Measurements from ENCODE around the gene JOSD2. TPM values are rescaled to one million over a fixed set of nuclear protein-coding genes. Genes with fewer than 3 reads are reported as not detected.

Gene JOSD2
- total RNA-seq, 1 donor = 22.9 TPM

DNA sequence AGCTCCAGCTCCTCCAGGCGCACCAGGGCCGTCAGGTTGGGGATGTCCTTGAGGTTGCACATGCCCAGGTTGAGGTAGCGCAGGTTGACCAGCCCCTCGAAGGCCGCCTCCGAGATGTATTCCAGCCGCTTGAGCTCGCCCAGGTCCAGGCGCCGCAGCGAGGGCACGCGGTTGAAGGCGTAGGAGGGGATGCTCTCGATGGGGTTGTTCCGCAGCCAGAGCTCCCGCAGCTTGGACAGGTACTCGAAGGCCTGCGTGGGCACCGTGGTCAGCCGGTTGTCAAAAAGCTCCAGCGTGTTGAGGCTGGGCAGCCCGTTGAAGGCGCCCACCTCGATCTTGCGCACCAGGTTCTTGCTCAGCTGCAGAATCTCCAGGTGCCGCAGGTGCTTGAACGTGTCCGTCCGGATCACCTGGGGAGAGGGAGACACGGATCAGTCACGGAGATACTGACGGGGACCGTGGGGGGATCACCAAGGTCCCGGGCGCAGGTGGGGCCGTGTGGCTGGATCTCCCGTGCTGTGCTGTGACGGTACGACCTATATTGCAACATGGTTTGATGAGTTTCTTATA lies 8.1 kb upstream of the JOSD2 start:
- TF ChIP-seq, protein P1, sequence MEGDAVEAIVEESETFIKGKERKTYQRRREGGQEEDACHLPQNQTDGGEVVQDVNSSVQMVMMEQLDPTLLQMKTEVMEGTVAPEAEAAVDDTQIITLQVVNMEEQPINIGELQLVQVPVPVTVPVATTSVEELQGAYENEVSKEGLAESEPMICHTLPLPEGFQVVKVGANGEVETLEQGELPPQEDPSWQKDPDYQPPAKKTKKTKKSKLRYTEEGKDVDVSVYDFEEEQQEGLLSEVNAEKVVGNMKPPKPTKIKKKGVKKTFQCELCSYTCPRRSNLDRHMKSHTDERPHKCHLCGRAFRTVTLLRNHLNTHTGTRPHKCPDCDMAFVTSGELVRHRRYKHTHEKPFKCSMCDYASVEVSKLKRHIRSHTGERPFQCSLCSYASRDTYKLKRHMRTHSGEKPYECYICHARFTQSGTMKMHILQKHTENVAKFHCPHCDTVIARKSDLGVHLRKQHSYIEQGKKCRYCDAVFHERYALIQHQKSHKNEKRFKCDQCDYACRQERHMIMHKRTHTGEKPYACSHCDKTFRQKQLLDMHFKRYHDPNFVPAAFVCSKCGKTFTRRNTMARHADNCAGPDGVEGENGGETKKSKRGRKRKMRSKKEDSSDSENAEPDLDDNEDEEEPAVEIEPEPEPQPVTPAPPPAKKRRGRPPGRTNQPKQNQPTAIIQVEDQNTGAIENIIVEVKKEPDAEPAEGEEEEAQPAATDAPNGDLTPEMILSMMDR (IDR thresholded peaks at IDR 0.05; ENCODE audit: insufficient read depth, low read depth, low read length) = no peak
- DNase-seq (ENCODE audit: low read depth) = no peak
- H3K4me3 ChIP-seq (ENCODE audit: low read depth, low read length) = no peak overlapping the region

DNA sequence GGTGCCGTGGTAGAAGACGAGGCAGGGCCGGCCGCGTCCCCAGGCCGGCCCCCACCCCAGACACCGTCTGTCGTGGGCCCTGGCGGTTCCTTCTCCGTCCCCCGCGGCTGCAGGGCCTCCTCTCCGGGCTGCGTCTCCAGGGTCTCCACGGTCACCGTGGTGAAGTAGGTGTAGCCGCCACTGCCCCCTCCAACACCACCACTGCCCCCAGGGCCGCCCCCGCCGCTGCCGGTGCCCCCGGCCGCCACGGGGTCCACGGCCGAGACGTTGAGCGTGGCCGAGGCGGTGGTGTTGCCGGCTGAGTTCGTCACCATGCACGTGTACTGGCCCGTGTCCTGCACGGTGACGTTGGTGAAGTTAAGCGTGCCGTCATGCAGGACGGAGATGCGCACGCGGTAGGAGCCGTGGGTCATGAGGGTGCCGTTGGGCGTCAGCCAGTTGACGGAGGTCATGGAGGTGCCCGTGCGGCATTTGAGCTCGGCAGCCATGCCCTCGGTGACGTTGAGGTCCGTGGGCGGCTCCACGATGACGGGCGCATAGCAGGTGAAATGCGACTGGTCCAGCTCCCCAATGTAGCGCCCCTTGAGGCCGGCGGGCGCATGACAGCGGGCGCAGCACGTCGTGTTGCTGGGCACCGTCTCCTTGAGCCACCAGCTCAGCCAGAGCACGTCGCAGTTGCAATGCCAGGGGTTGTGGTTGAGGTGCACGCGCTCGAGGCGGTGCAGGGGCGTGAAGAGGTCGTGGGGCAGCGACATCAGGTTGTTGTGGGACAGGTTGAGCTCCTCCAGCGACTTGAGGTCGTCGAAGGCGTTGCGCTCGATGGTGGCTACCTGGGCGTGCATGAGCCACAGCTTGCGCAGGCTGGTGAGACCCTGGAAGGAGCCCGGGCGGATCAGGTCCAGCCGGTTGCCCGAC lies 7.4 kb upstream of the JOSD2 start:
- TF ChIP-seq, protein P1 (IDR thresholded peaks at IDR 0.05; ENCODE audit: insufficient read depth, low read depth, low read length) = no peak
- no peak overlapping the region for H3K4me3 ChIP-seq (ENCODE audit: low read depth, low read length)
- no peak for DNase-seq (ENCODE audit: low read depth)

DNA sequence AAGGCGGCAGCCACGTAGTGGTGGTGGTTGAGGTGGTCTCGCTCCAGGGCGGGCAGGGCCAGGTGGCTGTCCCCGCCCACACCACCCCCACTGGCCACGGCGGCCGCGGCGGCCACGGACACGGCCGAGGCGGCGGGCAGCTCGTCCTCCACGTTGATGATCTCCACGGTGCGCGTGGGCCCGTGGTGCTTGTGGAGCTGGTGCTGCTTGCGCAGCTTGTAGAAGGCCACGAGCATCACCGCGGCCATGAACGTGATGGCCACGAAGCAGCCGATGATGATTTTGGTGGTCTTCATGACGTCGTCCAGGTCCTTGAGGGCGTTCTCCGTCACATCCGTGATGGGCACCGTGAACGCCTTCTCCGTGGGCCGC lies 6.7 kb upstream of the JOSD2 start:
- TF ChIP-seq, protein P1 (IDR thresholded peaks at IDR 0.05; ENCODE audit: insufficient read depth, low read depth, low read length) = no peak
- H3K4me3 ChIP-seq (ENCODE audit: low read depth, low read length) = no peak overlapping the region
- DNase-seq (ENCODE audit: low read depth) = no peak

DNA sequence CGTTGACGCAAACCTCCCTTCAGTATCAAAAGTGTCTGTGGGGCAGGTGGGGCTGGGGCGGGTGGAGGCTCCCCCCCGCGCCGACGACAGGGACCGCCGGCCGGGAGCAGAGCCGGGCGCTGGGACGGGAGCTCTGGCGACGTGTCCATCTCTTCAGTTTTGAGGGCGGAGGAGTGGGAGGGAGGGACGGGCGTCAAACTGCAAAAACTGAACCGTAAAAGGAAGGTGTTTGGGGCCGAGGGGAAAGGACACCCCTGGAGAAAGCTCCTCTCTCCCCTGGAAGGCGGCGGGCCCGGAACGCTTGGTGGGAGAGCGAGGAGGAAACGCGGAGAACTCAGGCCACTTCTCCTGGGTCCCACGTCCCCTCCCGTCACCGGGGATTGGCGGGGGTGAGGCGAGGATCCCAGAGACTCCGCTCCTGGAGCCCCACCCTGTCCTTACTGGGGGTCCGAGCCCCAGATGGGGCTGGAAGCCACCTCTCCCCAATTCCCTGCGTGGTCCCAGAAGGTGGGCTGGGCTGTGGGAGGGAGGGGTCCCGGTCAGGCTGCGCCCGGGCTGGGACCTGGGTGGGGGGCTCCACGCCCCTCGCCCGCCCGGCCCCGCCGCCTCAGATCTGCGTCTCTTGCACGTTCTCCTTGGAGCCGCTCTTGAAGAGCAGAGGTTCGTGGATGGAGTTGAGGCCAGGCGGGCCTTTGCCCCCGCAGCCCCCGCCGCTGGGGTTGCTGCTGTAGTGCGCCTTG lies 6.1 kb upstream of the JOSD2 start:
- TF ChIP-seq, protein P1 (IDR thresholded peaks at IDR 0.05; ENCODE audit: insufficient read depth, low read depth, low read length) = no peak
- DNase-seq (ENCODE audit: low read depth) = no peak
- no peak overlapping the region for H3K4me3 ChIP-seq (ENCODE audit: low read depth, low read length)

DNA sequence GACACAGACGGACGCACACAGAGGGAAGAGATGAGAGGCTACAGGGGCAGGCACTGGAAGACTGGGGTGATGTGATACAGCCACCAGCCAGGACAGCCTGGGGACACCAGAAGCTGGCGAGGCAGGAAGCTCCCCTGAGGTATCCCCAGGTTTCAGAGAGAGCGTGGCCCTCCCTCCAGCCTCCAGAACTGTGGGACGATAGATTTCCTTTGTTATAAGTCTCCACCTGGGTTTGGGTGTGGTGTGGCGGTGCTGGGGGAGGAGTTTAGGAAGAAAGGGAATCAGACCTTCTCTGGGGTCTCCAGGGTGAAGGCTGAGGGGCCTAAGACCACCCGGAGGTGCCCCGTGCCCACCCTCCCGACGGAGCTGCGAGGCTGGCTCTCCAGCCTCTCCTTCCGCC lies 5.5 kb upstream of the JOSD2 start:
- TF ChIP-seq, protein P1 (IDR thresholded peaks at IDR 0.05; ENCODE audit: insufficient read depth, low read depth, low read length) = no peak
- H3K4me3 ChIP-seq (ENCODE audit: low read depth, low read length) = no peak overlapping the region
- DNase-seq (ENCODE audit: low read depth) = no peak

DNA sequence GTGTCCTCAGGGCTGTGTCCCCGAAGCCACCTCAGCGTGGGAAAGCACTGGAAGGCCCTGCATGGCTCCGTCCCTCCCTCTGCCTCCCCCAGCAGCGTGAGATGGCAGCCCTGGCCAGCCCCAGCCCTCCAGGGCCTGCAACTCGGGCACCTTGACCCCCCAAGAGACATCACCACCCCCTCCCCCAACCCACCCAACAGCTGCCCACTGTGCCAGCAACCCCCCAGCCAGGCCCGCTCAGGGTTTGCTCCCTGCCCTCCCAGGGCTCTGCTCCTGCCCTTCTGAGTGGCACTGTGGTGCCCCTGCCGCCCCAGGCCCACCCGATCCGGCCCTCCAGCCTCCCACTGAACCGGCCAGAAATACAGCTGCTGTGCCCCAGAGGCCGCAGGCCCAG lies 4.2 kb upstream of the JOSD2 start:
- TF ChIP-seq, protein P1 (IDR thresholded peaks at IDR 0.05; ENCODE audit: insufficient read depth, low read depth, low read length) = no peak
- DNase-seq (ENCODE audit: low read depth) = no peak

More for the DNA sequence above, 4.2 kb upstream of the JOSD2 start:
- H3K4me3 ChIP-seq (ENCODE audit: low read depth, low read length) = no peak overlapping the region
